HG03571 (cell line): ENCODE data around the gene TC2N.
A peak's percentile ranks its signal among the peaks of the same experiment; 100 is the strongest.
"Not testable (repeated sequence)": the region's sequence is repeated elsewhere in the genome, so short reads cannot be mapped to it uniquely, and the experiment has no call there.

ENCODE experiments used
- ATAC-seq: cut with Tn5 transposase; IDR thresholded peaks from one replicate; pipeline ENCODE4 v1.9.1; 2021; ENCODE audit not compliant: unreplicated experiment

Gene TC2N

DNA sequence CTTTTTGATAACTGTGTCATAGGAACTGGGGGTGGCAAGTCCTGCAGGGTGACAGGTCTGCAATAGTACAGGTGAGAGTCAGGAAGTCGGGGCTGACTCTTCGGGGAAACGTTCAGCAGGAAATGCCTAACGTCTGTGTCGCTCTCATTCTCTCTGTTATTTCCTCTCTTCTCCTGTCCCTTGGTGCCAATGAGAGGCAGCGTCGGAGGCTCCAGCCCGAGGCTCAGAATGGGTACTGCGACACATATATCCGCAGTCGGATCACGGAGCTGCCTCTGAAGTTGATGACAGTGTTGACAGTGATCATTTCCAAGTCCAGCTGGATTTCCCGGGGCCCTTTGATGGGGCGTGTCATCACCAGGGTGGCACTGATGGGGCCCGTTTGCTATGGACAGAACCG lies 2.7 kb upstream of the TC2N start:
- ATAC-seq = no peak

GRCh38 chr14:91869556-91869955 lies 2.2 kb upstream of the TC2N start:
- no peak for ATAC-seq

DNA sequence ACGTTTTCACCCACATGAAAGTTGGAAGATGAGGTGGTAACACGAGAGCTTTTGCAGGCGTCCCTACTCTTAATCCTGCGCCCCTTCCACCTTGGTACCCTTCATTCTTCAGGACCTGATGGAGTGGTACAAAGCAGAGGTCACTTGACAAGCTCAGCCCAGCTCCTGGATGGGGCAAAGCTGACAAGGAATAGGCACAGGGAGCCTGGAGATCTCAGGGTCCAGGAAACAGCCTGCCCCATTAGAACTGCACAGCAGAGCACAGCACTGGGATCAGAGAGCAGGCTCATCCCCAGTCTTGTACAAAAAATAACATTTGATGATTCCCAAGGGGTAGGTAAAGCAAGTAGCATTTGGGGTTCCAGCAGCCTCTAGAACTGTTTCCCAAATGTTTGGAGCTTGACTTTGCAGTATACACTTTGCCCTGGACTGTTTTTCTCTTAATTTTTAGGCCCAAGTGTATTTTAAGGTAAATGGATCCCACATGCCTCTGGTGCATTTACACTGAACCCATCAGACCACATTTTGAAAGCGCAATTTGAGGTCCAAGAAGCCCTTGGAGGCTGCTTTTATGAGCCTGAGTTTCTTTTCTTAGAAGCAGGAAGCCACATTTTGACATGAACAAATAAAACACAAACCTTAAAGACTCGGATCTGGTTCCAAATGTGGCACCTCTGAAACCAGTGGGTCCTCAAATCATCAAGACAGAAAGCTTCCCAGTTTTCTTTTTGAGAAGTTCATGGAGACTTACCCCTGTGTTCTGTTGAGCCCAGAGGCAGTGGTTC lies 633 bp downstream of the TC2N start:
- no peak for ATAC-seq

- ATAC-seq = no peak
These were observed 1.3 kb downstream of the TC2N start for GRCh38 chr14:91866061-91866460.

- no peak for ATAC-seq
These were observed 4.9 kb downstream of the TC2N start for GRCh38 chr14:91862417-91862816.

- ATAC-seq = no peak
These were observed 6.2 kb downstream of the TC2N start for GRCh38 chr14:91861091-91861490.

DNA sequence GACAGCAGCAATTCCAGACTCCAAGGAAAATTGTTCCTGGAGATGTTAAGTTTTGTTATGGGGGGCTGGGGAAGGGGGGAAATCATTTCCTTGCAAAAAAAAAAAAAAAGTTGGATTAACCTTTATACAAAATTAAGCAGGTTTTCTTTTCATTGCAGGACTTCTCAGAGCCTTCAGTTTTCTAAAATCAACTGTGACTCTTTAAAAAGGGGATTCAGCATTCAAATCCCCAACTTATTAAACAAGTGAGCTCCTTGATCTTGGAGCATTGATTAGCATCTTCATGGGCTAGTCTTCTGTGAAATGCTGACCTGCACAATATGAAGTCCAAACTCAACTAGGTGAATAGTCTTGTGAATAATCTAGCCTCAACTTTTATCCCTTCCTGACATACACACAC lies 7.1 kb downstream of the TC2N start:
- ATAC-seq = no peak

DNA sequence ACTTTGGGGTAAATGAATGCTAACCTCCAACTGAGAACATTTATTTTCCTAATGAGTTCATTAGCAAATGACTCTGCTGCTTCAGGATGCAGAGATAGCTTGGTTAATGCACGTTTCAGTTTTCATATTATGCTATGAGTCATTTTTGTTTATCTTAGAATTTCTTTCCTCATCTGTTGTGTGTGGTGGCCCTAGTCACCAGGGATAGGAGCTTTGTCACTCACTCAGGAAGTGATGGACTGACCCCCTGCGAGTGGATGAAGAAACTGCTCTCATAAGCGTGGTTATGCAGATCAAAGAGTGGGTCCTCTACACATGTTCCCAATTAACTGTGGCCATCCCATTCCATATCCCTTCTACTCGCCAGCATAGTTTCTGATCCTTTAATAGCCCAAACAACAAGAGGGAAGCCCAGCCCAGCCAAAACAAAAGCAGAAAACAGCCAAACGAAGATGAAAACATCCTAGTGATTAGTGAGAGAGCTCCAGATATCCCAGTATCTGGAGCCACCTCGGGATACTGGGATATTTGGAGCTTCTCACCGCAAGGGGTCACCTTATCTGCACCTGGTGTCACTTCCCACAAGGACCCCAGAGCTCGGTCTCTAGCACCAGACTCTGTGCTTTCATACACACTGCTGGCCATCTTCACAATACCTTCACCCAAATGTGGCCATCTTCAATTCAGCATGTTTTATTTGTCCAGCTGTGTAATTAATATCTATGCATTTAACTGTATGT lies 8.6 kb downstream of the TC2N start:
- peak; percentile 86 for ATAC-seq

DNA sequence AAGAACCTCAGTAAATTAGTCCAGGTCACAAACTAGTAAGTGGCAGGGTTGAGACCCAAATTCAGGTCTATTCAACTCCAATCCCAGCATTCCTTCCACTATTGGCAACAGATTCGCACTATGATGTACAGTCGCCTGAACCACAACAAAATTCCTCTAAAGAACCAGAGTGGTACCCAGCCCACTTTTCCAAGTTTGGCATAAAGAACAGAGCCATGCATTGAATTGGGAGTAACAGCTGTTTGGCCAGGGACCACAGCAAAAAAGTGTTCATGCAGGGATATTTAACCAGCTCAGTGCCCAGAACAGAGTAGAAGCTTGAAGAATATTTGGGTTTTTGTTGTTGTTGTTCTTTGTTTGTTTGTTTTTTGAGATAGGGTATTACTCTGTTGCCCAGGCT lies 9.7 kb downstream of the TC2N start:
- no peak for ATAC-seq

DNA sequence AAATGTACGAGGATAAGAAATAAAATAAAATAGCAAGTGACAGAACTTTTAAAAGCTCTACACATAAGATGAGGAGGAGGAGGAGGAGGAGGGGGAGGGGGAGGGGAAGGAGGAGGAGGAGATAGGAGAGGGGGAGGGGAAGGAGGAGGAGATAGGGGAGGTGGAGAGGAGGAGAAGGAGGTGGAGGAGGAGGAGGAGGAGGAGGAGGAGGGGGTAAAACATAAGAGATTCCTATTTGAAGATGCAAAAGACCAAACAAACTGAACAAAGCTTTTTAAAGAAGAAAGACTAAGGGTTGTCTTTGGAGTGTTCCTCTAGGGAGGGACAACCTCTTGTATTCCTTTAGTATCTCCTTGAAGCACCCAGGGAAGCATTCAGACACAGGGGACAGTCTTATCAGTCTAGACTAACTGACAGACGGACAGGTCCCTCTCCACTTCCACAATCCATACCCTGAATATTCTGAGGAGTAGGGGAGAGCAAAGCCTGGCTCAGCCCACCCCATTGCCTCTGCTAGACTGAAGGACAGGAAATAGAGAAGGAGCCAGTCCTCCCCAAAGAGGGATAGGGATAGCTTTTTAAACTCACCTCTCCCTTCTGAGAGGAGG lies 12.9 kb downstream of the TC2N start:
- no peak for ATAC-seq

GRCh38 chr14:91851563-91851962 lies 15.8 kb downstream of the TC2N start:
- no peak for ATAC-seq

DNA sequence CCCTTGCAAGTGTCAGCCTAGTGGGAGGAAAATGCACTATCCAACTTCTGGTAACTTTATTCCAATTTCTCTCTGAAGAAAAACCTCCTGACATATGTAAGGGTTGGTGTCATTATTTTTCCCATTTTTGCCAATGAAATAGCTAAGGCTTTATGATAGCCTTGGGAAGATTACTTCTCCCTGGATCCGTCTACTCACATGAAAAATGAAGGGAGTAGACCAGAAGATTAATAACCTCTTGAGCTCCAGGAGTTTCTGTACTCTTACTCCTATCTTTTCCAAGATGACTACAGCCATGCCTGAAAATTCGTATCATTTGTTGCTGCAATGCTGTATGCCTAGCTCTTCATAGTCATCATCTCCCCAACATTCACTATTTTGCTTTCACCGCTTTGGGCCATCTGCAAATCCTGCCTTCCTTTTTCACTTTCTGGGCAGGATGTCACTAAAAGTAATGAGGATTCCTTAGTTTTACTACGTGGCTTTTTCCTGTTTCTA lies 18.8 kb downstream of the TC2N start:
- ATAC-seq = no peak

- no peak for ATAC-seq
These were observed 19.6 kb downstream of the TC2N start for GRCh38 chr14:91847693-91848092.

- no peak for ATAC-seq
These were observed 21.7 kb downstream of the TC2N start for GRCh38 chr14:91845652-91846051.

DNA sequence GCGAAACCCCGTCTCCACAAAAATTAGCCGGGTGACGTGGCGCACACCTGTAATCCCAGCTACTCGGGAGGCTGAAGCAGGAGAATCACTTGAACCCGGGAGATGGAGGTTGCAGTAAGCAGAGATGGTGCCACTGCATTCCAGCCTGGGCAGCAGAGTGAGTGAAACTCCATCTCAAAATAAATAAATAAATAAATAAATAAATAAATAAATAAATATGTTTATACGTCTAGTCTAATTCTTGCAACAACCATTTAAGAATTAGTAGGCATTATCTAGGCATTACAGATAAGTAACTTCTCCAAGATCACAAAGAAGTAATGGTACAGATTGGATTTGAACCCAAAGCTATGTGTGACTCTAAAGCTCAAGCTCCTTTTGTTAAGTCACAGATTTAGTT lies 22.3 kb downstream of the TC2N start:
- not testable (repeated sequence) for ATAC-seq

DNA sequence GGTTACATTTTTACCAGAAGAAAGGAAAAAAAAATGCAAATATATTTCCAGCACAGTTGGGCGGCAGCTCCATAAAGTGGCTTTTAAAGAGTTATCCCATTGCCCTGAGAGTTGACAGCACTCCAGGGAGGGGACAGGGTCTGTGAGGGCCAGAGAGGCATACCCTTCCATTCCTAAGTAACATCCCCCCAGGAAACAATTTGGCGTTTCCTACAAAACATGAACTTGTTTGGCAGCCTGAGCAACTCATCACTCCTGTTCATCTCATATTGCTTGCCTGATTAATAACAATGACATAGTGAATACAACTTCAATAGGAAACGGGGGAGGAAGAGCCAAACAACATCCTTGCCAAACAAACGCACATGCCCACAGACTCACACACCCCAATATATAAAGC lies 23.3 kb downstream of the TC2N start:
- no peak for ATAC-seq

DNA sequence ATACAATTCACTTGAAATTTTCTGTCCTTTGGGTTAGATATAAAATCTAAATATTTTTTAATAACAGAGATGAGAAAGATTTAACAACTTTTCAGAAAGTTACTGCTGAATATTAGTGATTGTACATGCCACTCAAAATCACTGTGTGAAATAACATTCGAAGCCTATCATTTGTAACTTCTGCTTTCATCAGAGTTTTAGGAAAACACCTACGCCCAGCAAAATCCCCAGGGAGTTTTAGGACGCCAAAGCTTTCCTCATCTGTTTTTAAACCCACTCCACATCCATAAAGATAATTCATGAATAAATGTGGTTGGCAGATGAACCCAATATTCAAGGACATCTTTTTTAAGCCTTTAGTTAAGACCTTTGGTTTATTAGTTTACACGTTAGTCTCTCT lies 23.9 kb downstream of the TC2N start:
- no peak for ATAC-seq

DNA sequence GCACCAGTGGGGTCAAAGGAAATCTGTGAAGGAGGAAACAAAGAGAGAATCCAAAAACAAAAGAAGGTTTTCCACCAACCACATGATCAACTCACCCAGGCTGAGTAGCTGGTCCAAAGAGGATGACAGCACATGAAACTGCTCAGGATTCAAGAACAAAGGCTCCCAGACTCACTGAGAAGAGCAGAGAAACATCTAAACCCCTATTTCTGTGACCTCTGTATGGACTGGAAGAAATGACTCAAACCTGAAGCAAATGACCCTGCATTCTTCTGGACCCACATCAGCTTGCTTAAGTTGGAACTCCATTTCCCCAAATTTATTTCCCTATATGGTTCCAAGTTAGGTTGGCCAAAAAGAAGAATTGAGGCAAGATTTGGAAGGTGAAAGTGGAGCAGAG lies 26.3 kb downstream of the TC2N start:
- no peak for ATAC-seq

DNA sequence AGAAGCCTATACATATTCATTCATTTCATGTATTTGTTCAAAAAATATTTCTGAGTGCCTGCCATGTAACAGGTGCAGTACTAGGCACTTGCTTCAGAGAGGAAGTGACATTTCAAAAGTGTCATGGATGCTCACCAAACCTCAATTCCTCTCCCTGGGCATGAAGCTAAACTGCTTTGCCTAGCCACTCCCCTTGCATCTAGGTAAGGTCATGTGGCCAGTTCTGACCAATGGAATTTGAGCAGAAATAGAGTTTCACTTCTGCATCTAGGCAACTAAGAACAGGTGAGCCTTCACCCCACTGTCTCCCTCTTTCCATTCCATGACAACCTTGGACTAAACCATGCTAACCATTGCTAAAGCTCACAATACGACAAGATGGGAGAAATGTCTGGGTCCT lies 27.6 kb downstream of the TC2N start:
- ATAC-seq = no peak

- no peak for ATAC-seq
These were observed 30.3 kb downstream of the TC2N start for GRCh38 chr14:91837076-91837475.

GRCh38 chr14:91835920-91836843 lies 31.2 kb downstream of the TC2N start:
- ATAC-seq = peak; percentile 65
